Measurements from ENCODE around the gene MFNG.
A peak's percentile ranks its signal among the peaks of the same experiment; 100 is the strongest.

MFNG gene

GRCh38 chr22:37427135-37427710, 59.0 kb downstream of the MFNG start, which contains the start of gene ELFN2:
ELFN2 (minus strand) TSS chr22:37427479; CDS start chr22:37375534, 51,945 bp downstream.
- Histone ChIP-seq H3K27me3 (ENCODE audit: control insufficient read depth in 1 of 2, insufficient read depth in 2 of 2, low read length in 2 of 2) (peaks cover 44 to 65% of the 10 kb centered on the region in 2 donors), H3K27ac (ENCODE audit: low read depth, low read length) (no peak within 1 kb of the TSS), H3K9me3 (ENCODE audit: control insufficient read depth in 1 of 2, low read length in 2 of 2) (no peaks in the 10 kb centered on the region), H3K36me3 (ENCODE audit: control insufficient read depth in 1 of 2, insufficient read depth in 2 of 2, low read length in 2 of 2) (no peaks in the 10 kb centered on the region), H3K4me3 (ENCODE audit: low read depth in 1 of 2, low read length in 2 of 2) (peak within 1 kb of the TSS in 1 of 2 donors; percentile 36), H3K9ac (ENCODE audit: low read depth in 1 of 2, low read length in 2 of 2) (no peak within 1 kb of the TSS), H3K4me1 (ENCODE audit: control insufficient read depth in 1 of 2, insufficient read depth in 2 of 2, low read length in 2 of 2) (peaks cover 0 to 8% of the 10 kb centered on the region in 2 donors)

- no peaks in the 10 kb centered on the region for H3K9me3 ChIP-seq (ENCODE audit: control insufficient read depth in 1 of 2, low read length in 2 of 2)
- H3K4me3 ChIP-seq (ENCODE audit: low read depth in 1 of 2, low read length in 2 of 2) = peak overlapping the region in 1 of 2 donors; percentile 36
- H3K9ac ChIP-seq (ENCODE audit: low read depth in 1 of 2, low read length in 2 of 2) = no peak overlapping the region
- H3K36me3 ChIP-seq (ENCODE audit: control insufficient read depth in 1 of 2, insufficient read depth in 2 of 2, low read length in 2 of 2) = no peaks in the 10 kb centered on the region
- H3K27me3 ChIP-seq (ENCODE audit: control insufficient read depth in 1 of 2, insufficient read depth in 2 of 2, low read length in 2 of 2) = peaks cover 46 to 67% of the 10 kb centered on the region in 2 donors
- H3K4me1 ChIP-seq (ENCODE audit: control insufficient read depth in 1 of 2, insufficient read depth in 2 of 2, low read length in 2 of 2) = peaks cover 0 to 8% of the 10 kb centered on the region in 2 donors
- H3K27ac ChIP-seq (ENCODE audit: low read depth, low read length) = no peak overlapping the region
Measured at GRCh38 chr22:37426706-37427134, 59.5 kb downstream of the MFNG start.

- Histone ChIP-seq H3K9ac (ENCODE audit: low read depth in 1 of 2, low read length in 2 of 2) (no peak overlapping the region), H3K4me1 (ENCODE audit: control insufficient read depth in 1 of 2, insufficient read depth in 2 of 2, low read length in 2 of 2) (peaks cover 0 to 8% of the 10 kb centered on the region in 2 donors), H3K9me3 (ENCODE audit: control insufficient read depth in 1 of 2, low read length in 2 of 2) (no peaks in the 10 kb centered on the region), H3K4me3 (ENCODE audit: low read depth in 1 of 2, low read length in 2 of 2) (no peak overlapping the region), H3K27me3 (ENCODE audit: control insufficient read depth in 1 of 2, insufficient read depth in 2 of 2, low read length in 2 of 2) (peaks cover 53 to 70% of the 10 kb centered on the region in 2 donors), H3K36me3 (ENCODE audit: control insufficient read depth in 1 of 2, insufficient read depth in 2 of 2, low read length in 2 of 2) (no peaks in the 10 kb centered on the region), H3K27ac (ENCODE audit: low read depth, low read length) (no peak overlapping the region)
Measured at GRCh38 chr22:37425800-37426705, 60.1 kb downstream of the MFNG start.

GRCh38 chr22:37425369-37425768, 60.8 kb downstream of the MFNG start:
- H3K4me1 ChIP-seq (ENCODE audit: control insufficient read depth in 1 of 2, insufficient read depth in 2 of 2, low read length in 2 of 2) = peaks cover 4 to 8% of the 10 kb centered on the region in 2 donors
- H3K4me3 ChIP-seq (ENCODE audit: low read depth in 1 of 2, low read length in 2 of 2) = no peak overlapping the region
- H3K36me3 ChIP-seq (ENCODE audit: control insufficient read depth in 1 of 2, insufficient read depth in 2 of 2, low read length in 2 of 2) = no peaks in the 10 kb centered on the region
- H3K9ac ChIP-seq (ENCODE audit: low read depth in 1 of 2, low read length in 2 of 2) = no peak overlapping the region
- peaks cover 60 to 72% of the 10 kb centered on the region in 2 donors for H3K27me3 ChIP-seq (ENCODE audit: control insufficient read depth in 1 of 2, insufficient read depth in 2 of 2, low read length in 2 of 2)
- no peak overlapping the region for H3K27ac ChIP-seq (ENCODE audit: low read depth, low read length)
- H3K9me3 ChIP-seq (ENCODE audit: control insufficient read depth in 1 of 2, low read length in 2 of 2) = no peaks in the 10 kb centered on the region

GRCh38 chr22:37423283-37423682, 62.9 kb downstream of the MFNG start:
- Histone ChIP-seq H3K27ac (ENCODE audit: low read depth, low read length) (no peak overlapping the region), H3K27me3 (ENCODE audit: control insufficient read depth in 1 of 2, insufficient read depth in 2 of 2, low read length in 2 of 2) (peaks cover 65 to 72% of the 10 kb centered on the region in 2 donors), H3K9me3 (ENCODE audit: control insufficient read depth in 1 of 2, low read length in 2 of 2) (no peaks in the 10 kb centered on the region), H3K9ac (ENCODE audit: low read depth in 1 of 2, low read length in 2 of 2) (no peak overlapping the region), H3K36me3 (ENCODE audit: control insufficient read depth in 1 of 2, insufficient read depth in 2 of 2, low read length in 2 of 2) (no peaks in the 10 kb centered on the region), H3K4me3 (ENCODE audit: low read depth in 1 of 2, low read length in 2 of 2) (no peak overlapping the region), H3K4me1 (ENCODE audit: control insufficient read depth in 1 of 2, insufficient read depth in 2 of 2, low read length in 2 of 2) (peaks cover 5 to 16% of the 10 kb centered on the region in 2 donors)

- Histone ChIP-seq H3K4me3 (ENCODE audit: low read depth in 1 of 2, low read length in 2 of 2) (no peak overlapping the region), H3K9ac (ENCODE audit: low read depth in 1 of 2, low read length in 2 of 2) (no peak overlapping the region), H3K27me3 (ENCODE audit: control insufficient read depth in 1 of 2, insufficient read depth in 2 of 2, low read length in 2 of 2) (peaks cover 66 to 69% of the 10 kb centered on the region in 2 donors), H3K4me1 (ENCODE audit: control insufficient read depth in 1 of 2, insufficient read depth in 2 of 2, low read length in 2 of 2) (peaks cover 5 to 12% of the 10 kb centered on the region in 2 donors), H3K27ac (ENCODE audit: low read depth, low read length) (no peak overlapping the region), H3K36me3 (ENCODE audit: control insufficient read depth in 1 of 2, insufficient read depth in 2 of 2, low read length in 2 of 2) (no peaks in the 10 kb centered on the region), H3K9me3 (ENCODE audit: control insufficient read depth in 1 of 2, low read length in 2 of 2) (no peaks in the 10 kb centered on the region)
Measured at GRCh38 chr22:37421468-37421877, 64.7 kb downstream of the MFNG start.

- H3K4me3 ChIP-seq (ENCODE audit: low read depth in 1 of 2, low read length in 2 of 2) = peak overlapping the region; percentile 25 to 48
- peaks cover 60 to 64% of the 10 kb centered on the region in 2 donors for H3K27me3 ChIP-seq (ENCODE audit: control insufficient read depth in 1 of 2, insufficient read depth in 2 of 2, low read length in 2 of 2)
Measured at GRCh38 chr22:37420686-37421467, 65.3 kb downstream of the MFNG start.

GRCh38 chr22:37419969-37420685, 66.1 kb downstream of the MFNG start:
- Histone ChIP-seq H3K4me1 (ENCODE audit: control insufficient read depth in 1 of 2, insufficient read depth in 2 of 2, low read length in 2 of 2) (peaks cover 5 to 8% of the 10 kb centered on the region in 2 donors), H3K36me3 (ENCODE audit: control insufficient read depth in 1 of 2, insufficient read depth in 2 of 2, low read length in 2 of 2) (no peaks in the 10 kb centered on the region), H3K9ac (ENCODE audit: low read depth in 1 of 2, low read length in 2 of 2) (no peak overlapping the region), H3K27ac (ENCODE audit: low read depth, low read length) (no peak overlapping the region), H3K27me3 (ENCODE audit: control insufficient read depth in 1 of 2, insufficient read depth in 2 of 2, low read length in 2 of 2) (peaks cover 53 to 56% of the 10 kb centered on the region in 2 donors), H3K4me3 (ENCODE audit: low read depth in 1 of 2, low read length in 2 of 2) (peak overlapping the region; percentile 25 to 48), H3K9me3 (ENCODE audit: control insufficient read depth in 1 of 2, low read length in 2 of 2) (no peaks in the 10 kb centered on the region)

More at GRCh38 chr22:37420686-37421467, 65.3 kb downstream of the MFNG start:
- Histone ChIP-seq H3K4me1 (ENCODE audit: control insufficient read depth in 1 of 2, insufficient read depth in 2 of 2, low read length in 2 of 2) (peaks cover 5 to 8% of the 10 kb centered on the region in 2 donors), H3K36me3 (ENCODE audit: control insufficient read depth in 1 of 2, insufficient read depth in 2 of 2, low read length in 2 of 2) (no peaks in the 10 kb centered on the region), H3K9me3 (ENCODE audit: control insufficient read depth in 1 of 2, low read length in 2 of 2) (no peaks in the 10 kb centered on the region), H3K27ac (ENCODE audit: low read depth, low read length) (no peak overlapping the region), H3K9ac (ENCODE audit: low read depth in 1 of 2, low read length in 2 of 2) (no peak overlapping the region)

GRCh38 chr22:37419370-37419968, 66.7 kb downstream of the MFNG start:
- Histone ChIP-seq H3K4me1 (ENCODE audit: control insufficient read depth in 1 of 2, insufficient read depth in 2 of 2, low read length in 2 of 2) (peaks cover 5 to 8% of the 10 kb centered on the region in 2 donors), H3K36me3 (ENCODE audit: control insufficient read depth in 1 of 2, insufficient read depth in 2 of 2, low read length in 2 of 2) (no peaks in the 10 kb centered on the region), H3K4me3 (ENCODE audit: low read depth in 1 of 2, low read length in 2 of 2) (no peak overlapping the region), H3K27me3 (ENCODE audit: control insufficient read depth in 1 of 2, insufficient read depth in 2 of 2, low read length in 2 of 2) (peaks cover 48 to 54% of the 10 kb centered on the region in 2 donors), H3K27ac (ENCODE audit: low read depth, low read length) (no peak overlapping the region), H3K9me3 (ENCODE audit: control insufficient read depth in 1 of 2, low read length in 2 of 2) (no peaks in the 10 kb centered on the region), H3K9ac (ENCODE audit: low read depth in 1 of 2, low read length in 2 of 2) (no peak overlapping the region)

Data from duodenal mucosa (tissue), 2 donors.